ENCODE measurements around the gene LRRC23.

The LRRC23 gene

DNA sequence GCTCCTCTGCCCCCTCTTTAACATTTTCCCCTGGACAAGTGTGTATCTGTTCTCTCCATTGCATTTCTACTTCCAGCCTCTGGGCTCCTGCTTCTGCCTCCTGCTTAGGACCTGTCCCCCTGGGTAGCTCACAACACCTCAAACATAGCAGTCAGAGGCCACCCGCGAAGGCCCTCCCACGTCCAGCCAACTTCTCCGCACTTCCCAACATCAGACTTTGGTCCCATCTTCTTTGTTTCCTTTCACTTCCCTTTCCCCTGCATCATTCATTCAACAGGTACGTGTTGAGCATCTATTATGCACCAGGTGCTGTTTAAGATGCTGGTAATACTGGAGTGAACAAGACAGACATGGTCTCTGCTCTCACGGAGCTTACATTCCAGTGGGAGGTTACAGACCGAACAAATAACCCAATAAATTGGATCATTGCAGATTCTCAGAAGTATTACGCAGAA, 42.3 kb downstream of the LRRC23 start:
- no peak for FAIRE-seq

DNA sequence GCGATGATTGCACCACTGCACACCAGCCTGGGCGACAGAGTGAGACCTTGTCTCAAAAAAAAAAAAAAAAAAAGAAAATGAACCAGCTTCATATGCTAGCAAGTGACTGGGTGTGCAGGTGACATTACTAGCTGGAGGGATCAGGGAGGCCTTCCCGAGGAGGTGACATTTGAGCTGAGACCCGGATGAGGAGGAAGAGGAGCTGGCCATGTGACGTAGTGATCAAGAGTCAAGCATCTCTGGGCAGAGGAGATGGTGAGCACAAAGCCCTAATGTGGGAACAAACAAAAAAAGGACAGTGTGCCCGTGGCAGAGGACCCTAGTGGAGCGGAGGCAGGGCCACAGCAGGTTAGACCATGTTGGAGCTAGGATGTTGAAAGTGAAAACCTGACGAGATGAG, 43.0 kb downstream of the LRRC23 start:
- FAIRE-seq: no peak

DNA sequence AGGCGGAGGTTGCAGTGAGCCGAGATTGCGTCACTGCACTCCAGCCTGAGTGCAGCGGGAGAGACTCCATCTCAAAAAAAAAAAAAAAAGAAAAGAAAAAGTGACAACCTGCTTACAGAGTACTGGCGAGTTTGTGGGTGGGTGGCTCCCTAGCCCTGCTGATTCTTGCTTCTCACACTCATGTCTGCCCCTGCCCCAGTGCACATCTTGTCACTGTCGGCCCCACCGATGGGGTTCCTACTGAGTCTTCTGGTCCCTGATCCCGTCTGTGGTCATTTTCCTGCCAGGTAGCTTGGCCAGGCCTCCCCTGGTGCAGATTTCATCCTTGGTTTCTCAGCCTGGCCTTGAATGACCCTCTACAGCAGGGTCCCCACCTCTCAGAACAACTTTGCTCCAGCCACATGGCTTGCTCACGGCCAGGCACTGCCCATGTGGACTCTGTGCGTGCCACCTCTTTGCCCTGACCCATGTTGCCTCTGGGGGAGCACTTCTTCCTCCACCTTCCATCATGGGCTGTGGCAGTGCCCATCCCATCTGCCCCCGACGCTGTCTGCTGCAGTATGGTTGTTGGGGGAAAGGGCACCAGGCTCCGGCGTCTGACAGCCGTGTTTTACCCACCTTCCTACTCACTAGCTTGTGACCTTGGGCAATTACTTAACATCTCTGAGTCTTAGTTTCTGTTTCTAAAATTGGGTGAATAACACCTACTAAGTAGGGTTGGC, 44.4 kb downstream of the LRRC23 start:
- FAIRE-seq: no peak

DNA sequence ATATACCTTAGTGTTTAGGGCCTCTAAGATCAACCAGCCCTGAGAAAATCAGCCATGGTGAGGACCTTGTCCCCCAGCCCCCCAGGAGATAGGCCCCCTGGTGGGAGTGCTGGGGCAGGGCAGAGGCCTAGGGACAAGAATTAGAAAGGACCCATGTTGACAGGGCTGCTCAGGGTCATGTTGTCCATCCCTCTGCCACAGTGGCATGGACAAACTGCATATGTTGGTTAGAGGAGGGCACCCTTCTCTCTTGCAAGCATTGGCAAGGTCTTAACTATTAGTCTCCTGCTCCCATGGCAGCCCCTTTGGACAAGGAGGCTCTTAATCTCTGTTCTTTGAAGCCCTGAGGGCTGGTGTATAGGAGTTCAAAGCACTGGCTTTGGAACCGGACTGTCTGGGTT, 45.8 kb downstream of the LRRC23 start:
- no peak for FAIRE-seq

DNA sequence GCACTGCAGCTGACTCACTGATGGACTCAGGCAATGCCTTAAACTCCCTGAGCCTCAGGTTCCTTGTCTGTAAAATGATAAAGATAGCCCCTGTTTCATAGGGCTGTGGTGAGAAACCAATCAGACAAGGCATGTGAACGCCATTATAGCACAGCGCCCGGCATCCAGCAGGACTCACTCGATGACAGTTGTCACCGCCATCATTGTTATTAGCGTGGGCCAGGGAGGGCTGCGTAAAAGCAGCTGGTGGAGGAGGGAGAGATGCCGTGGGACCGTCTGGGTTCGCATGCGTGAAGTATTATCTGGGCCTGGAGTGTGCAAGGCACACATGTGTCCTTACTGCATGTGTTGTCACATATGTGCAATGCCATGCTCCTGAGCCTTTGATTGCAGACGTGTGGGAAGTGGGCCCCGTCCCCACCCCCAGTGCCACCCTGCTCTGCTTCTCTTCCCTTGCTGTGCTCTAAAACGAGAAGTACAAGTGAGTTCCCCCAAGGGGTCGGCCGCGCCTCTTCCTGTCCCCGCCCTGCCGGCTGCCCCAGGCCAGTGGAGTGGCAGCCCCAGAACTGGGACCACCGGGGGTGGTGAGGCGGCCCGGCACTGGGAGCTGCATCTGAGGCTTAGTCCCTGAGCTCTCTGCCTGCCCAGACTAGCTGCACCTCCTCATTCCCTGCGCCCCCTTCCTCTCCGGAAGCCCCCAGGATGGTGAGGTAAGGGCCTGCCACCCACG, 46.4 kb downstream of the LRRC23 start, which contains the start of gene PTPN6:
Gene PTPN6, plus strand, starts transcription at position 546 of the 730 bp plus-strand sequence. Its CDS starts 157 bp downstream, at position 703.
- FAIRE-seq: no peak

DNA sequence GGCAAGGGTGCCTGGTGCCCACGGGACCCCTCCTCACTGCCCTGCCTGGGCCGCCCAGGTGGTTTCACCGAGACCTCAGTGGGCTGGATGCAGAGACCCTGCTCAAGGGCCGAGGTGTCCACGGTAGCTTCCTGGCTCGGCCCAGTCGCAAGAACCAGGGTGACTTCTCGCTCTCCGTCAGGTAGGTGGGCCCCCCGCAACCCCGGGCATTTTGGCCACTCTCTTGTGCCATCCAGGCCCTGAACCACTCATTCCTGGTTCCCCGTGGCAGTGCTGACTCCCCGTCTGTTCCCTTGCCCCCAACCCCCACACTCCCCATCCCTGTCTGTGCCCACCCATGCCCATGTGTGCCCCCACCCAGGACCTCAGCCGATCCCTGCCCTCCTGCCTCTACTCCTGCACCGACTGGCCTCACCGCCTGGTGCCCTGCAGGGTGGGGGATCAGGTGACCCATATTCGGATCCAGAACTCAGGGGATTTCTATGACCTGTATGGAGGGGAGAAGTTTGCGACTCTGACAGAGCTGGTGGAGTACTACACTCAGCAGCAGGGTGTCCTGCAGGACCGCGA, 47.0 kb downstream of the LRRC23 start:
- FAIRE-seq: no peak

DNA sequence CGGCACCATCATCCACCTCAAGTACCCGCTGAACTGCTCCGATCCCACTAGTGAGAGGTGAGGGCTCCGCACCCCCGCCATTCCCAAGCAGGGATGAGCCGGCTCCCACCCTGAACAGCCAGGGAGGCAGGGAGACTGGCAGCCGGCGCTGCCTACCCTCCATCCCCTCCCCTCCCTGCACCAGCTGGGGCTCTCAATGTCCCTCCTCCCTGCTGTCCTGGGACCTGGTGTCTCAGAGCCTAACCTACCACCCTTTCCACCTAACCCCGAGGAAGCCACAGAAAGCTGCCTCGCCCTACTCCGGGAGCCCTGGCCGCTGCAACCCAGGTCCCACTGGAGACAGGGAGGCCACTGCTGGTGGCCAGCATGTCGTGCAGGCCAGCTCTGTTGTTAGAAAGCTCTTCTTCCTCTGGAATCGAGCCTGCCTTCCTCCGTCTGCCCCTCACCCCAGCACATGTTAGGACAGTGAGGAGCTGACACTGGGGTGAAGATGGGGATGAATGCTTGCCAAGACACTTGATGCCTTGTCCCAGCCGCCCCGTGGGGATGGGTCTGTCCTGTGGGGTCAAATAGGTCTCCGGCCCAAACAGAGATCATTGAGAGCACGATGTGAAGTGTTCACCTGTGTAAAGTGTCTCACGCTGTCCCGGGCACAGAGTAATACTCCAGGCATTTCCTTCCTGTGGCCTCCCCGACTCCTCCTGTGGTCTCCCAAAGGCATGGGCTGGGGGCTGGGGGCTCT, 47.7 kb downstream of the LRRC23 start:
- FAIRE-seq: no peak

DNA sequence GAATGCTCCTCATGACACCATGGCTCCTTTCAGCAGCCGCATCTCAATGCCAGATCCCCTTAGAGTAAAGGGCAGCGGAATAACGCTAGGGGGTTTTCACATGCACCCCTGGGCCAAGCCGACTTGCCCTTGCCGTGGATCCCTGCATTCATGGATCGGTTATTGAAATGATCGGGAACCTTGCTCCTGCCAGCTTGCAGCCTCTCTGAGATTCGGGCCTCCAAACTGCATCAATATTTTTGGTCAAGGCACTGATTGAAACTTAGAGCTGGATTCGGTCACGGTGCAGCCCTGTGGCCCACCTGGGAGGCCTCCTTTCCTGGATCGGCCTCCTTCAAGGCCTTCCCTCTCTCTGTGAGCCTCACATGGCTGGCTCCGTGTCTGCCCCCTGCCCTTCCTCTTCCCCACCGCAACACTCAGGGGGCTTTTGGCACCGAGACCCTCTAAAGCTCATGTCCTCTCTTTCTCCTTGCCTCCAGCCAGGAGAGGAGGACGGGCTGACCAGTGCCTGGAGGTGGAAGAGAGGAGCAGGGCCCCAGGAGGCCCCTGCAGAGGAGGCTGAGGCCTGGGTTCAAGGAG, 48.3 kb downstream of the LRRC23 start:
- FAIRE-seq: no peak

DNA sequence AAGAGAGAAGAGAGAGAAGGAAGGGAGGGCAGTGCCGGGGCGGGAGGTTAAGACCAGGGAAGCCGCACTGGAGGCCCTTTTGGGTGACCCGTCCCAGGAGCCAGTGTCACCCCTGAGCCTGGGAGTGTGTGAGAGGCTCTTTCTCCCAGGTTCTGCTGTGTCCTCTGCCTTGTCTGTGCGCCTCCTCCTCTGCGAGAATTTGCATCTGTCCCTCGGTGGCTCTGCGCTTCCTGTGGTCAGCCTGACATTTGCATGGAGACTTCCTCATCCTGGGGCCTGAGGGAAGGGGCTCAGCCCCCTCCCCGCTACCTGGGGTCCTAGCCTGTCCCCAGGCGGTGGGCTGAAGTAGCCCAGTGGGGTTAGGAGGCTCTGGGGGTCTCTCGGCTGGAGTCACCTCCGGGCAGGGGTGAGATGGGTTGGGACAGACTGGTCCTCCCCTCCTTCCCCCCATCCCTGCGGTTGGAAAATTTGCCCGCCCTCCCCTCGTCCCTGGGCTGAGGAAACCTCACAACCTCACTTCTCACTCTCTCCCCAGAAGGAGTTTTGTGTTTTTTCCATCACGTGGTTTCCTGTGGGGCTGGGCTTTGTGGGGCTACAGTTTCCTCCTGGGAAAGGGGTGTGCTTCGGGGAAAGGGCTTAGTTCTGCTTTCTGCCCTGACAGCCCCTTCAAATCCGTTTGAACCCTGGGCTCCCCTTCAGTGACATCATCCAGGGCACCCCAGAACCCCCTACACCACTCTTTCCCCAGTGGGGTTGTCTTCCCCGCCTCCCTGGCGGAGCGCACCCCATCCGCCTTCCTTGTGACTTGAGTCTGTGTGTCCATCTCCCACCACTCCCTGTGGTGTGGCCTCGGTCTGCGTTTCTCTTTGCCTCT, 49.1 kb downstream of the LRRC23 start:
- FAIRE-seq: no peak

DNA sequence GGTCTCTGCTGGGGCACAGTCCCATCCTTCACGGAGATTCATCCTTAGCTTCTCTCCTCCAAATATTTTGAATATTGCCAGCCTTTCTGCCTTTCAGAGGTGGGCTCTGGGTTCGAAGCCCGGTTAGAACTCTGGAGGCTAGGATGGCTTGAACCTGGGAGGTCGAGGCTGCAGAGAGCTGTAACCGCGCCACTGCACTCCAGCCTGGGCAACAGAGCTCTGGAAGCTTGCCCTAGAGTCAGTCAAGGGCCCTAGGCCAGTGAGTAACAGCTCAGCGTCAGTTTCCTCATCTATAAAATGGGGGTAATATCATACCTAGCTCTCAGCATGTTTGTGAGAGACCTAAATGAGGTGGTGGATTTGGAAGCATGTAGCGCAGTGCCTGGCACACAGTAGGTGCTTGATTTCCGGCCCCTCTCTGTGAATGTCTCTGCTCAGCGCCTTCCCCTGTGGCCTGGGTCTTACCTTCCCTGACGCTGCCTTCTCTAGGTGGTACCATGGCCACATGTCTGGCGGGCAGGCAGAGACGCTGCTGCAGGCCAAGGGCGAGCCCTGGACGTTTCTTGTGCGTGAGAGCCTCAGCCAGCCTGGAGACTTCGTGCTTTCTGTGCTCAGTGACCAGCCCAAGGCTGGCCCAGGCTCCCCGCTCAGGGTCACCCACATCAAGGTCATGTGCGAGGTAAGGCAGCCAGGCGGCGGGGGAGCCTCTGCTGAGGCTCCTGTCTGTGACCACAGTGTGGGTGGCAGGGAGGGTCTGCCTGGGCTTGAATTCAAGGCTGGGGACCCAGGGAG, 49.9 kb downstream of the LRRC23 start:
- FAIRE-seq: no peak

DNA sequence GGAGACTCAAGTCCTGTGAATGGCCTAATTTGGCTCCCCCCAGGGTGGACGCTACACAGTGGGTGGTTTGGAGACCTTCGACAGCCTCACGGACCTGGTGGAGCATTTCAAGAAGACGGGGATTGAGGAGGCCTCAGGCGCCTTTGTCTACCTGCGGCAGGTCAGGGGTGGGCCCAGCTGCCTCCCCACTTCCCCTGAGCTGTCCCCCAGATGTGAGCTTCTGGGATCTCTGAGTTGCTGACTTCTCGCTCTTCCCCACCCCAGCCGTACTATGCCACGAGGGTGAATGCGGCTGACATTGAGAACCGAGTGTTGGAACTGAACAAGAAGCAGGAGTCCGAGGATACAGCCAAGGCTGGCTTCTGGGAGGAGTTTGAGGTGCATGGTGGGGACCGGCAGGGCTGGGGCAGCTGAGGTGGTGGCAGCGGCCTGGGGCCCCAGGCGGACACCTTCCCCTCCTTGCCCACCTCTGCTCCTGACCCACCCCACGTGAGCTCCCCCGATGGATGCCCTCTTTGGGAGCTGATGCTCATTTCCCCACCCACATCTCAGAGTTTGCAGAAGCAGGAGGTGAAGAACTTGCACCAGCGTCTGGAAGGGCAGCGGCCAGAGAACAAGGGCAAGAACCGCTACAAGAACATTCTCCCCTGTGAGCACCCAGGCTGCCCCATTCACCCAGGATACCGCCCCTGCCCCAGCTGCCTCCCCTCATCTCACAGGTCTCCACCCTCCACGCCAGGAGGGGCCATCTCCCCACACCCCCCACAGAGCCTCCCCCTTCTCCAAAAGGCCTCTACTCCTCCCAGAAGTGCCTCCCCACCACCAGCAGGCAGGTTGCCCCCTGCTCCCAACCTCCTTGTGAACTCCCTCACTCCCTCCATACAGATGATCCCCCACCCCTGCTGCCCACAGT, 50.7 kb downstream of the LRRC23 start:
- FAIRE-seq: no peak

DNA sequence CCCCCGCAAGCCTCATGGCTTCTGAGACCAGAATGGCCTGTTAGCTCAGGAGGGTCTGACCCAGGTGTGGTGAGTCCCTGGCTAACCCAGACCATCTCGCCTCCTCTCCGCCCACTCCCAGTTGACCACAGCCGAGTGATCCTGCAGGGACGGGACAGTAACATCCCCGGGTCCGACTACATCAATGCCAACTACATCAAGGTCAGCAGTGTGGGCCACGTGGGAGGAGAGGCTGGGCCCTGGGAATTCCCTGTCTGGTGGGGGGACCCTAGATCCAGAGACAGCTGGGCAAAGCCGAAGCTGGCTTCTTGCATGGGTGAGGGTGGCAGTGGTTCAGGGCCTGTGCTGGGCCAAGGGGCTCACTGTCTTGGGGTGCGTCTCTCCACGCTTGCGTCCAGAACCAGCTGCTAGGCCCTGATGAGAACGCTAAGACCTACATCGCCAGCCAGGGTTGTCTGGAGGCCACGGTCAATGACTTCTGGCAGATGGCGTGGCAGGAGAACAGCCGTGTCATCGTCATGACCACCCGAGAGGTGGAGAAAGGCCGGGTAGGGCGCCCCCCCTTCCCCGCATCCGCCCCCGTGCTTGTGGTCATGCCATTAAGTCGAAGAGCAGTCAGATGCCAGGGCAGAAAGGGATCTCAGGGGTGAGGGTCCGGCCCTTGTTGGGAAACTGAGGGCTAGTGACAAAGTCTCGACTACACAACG, 51.6 kb downstream of the LRRC23 start:
- no peak for FAIRE-seq

DNA sequence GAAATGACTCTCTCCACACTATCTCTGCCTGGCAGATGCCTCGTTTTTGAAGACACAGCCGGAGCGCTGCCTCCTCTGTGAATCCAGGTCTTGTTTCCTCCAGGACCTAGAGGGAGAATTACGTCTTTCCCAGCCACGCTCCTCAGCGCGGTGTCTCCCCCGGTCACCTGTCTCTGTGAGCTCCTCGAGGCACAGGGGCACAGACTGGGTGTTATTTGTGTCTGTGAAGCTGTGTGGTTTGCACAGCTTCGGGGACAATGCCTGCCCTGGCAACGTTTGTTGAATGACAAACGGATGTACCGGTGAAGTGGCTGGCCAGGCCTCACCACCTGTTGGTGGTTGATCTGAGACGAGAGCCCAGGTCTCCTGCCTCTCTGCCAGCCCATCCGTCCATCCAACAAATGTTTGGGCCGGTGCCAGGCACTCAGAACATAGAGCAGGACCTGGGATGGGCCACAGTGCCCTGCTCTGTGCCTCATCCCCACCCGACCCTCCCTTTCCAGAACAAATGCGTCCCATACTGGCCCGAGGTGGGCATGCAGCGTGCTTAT, 52.6 kb downstream of the LRRC23 start:
- FAIRE-seq: no peak

DNA sequence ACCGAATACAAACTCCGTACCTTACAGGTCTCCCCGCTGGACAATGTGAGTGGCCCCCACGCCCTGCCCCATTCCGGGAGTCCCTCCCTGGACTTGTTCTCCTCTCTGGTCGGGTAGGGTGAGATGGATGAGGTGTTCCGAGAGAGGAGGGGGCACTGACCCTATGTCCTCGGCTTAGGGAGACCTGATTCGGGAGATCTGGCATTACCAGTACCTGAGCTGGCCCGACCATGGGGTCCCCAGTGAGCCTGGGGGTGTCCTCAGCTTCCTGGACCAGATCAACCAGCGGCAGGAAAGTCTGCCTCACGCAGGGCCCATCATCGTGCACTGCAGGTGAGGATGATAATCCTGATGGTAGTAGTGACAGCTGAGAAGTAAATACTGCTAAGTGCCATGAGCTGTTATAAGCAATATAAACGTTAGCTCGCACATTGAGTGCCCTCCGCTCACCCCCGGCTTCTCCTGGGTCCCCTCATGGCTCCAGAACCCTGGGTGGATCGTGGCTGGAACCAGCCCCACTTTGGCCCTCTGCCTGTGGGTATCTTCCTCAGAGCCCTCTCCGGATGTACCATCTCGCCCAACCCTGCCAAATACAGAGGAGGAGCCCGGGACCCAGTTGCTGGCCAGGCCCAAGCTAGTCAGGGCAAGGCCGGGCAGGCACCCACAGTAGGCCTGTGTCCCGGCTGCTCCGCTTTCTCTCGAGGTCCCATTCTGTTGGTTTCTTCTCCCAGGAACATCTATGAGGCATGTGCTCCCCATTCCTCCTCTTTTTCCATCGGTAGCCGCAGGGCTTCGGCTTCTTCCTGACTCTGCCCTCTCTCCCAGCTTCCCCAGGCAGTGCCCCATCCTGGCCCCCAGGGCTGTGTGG, 53.4 kb downstream of the LRRC23 start:
- no peak for FAIRE-seq

DNA sequence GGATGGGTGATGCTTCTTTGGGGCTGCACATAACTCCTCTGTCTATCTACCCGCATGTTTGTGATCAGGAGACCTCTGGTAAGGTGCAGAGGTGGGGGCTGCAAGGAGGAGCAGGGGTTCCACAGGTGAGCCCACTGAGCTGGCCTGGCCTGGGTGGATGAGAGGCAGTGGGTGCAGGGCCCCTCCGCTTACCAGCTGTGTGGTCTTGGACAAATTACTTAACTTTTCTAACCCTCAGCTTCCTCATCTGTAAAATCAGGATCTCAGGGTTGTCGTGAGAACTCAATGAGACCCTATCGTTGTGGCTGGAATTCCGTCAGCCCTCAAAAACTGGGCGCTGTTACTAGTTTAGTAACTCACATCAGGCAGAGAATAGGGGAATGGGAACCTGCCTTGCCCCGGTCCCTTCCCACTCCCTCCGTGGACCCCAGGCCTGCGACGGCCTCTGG, 54.0 kb downstream of the LRRC23 start:
- no peak for FAIRE-seq

DNA sequence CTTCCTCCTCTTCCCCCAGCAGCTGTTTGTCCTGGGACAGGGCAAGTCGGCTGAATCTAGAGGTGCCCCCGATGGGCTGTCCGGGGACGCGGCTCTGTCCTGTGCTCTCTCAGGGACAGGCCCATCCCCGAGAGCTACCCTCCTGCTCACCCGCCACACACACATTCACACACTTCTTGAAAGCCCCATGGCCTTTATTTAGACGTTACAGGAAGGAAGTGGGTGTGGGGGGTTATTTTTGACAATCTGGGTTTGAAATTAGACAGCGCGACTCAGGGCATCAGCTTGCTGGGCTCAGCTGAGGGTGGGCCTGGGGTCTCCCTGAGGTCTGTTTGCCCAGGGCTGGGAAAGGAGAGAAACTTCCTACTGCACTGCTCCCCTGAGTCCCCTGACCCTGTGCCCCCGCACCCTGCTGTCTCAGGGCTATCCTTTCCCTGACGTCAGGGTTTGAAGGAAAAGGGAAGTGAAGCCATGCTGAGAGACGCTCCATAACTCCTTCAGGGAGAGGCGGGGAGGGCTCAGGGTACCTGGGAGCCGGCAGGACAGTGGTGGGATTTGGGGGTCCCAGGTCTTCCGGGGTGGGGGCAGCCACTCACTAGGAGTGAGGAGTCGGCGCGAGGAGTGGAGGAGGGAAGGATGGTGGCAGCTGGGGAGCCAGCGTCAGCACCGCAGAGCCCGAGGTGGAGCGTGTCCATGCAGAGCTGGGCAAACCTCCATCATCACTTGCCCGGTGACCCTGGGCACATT, 54.6 kb downstream of the LRRC23 start:
- no peak for FAIRE-seq
